RWPE2 (cell line): ENCODE results near the gene DEF6.

ENCODE experiments used
- ATAC-seq: fragments of 200-7000 bp; cut with Tn5 transposase; 3 replicates; pipeline ENCODE4 v1.9.1; 2021; ENCODE audit warnings: low read depth
- DNase-seq: peaks from one replicate; pipeline ENCODE4 v3.0.0-alpha.2; 2020; ENCODE audit warnings: low spot score
- H3K27ac ChIP-seq: fragments of 450-650 bp; 2 replicates; pipeline ENCODE4 v1.5.1; 2017; ENCODE audit warnings: mild to moderate bottlenecking; ENCODE audit not compliant: poor library complexity, severe bottlenecking
- H3K27me3 ChIP-seq: fragments of 250-450 bp; sonication (Bioruptor Pico); 2 replicates; pipeline ENCODE4 v1.5.1; 2021; ENCODE audit warnings: mild to moderate bottlenecking, moderate library complexity; ENCODE audit not compliant: insufficient read depth, poor library complexity, severe bottlenecking
- H3K36me3 ChIP-seq: fragments of 250-450 bp; sonication (Bioruptor Pico); 2 replicates; pipeline ENCODE4 v1.5.1; 2020; ENCODE audit warnings: low read depth, mild to moderate bottlenecking, moderate library complexity
- H3K4me1 ChIP-seq: fragments of 250-450 bp; sonication (Bioruptor Pico); 2 replicates; pipeline ENCODE4 v1.5.1; 2021; ENCODE audit warnings: mild to moderate bottlenecking, moderate library complexity; ENCODE audit not compliant: insufficient read depth, poor library complexity, severe bottlenecking
- H3K4me3 ChIP-seq: fragments of 250-450 bp; sonication (Bioruptor Pico); 2 replicates; pipeline ENCODE4 v1.5.1; 2021; ENCODE audit warnings: mild to moderate bottlenecking, moderate library complexity; ENCODE audit not compliant: severe bottlenecking
- H3K9me3 ChIP-seq: fragments of 250-450 bp; sonication (Bioruptor Pico); 2 replicates; pipeline ENCODE4 v1.5.1; 2021; ENCODE audit warnings: mild to moderate bottlenecking, moderate library complexity; ENCODE audit not compliant: severe bottlenecking
- CTCF ChIP-seq: fragments of 450-650 bp; IDR thresholded peaks from one replicate; pipeline ENCODE4 v1.5.1; 2017; ENCODE audit warnings: mild to moderate bottlenecking, moderate library complexity; ENCODE audit not compliant: poor library complexity, severe bottlenecking

The DEF6 gene

DNA sequence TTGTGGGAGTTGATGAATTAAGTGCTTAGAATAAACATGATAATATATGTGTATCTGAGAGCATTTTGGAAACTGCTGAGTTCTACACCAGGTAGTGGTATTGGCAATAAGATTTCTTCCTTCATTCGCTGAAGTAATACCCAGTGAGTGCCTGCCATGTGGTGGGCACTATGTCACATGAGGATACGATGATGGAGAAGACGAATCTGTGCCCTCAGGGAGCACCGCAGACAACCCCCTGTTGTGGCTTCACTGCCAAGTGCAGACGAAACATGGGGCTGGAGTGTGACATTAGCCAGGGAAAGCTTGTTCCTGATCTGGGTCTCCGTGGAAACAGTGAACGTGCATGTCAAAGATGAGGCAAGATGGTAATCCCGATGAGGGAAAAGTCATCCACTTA is 30.2 kb upstream of the DEF6 start:
- ATAC-seq (no peak), DNase-seq (no peak)
- no peak overlapping the region for H3K27ac ChIP-seq
- TF ChIP-seq CTCF: no peak
- H3K9me3 ChIP-seq: no peaks in the 10 kb centered on the region
- no peaks in the 10 kb centered on the region for H3K36me3 ChIP-seq
- H3K27me3 ChIP-seq: no peaks in the 10 kb centered on the region
- H3K4me1 ChIP-seq: peaks cover 3% of the 10 kb centered on the region
- H3K4me3 ChIP-seq: no peak overlapping the region

DNA sequence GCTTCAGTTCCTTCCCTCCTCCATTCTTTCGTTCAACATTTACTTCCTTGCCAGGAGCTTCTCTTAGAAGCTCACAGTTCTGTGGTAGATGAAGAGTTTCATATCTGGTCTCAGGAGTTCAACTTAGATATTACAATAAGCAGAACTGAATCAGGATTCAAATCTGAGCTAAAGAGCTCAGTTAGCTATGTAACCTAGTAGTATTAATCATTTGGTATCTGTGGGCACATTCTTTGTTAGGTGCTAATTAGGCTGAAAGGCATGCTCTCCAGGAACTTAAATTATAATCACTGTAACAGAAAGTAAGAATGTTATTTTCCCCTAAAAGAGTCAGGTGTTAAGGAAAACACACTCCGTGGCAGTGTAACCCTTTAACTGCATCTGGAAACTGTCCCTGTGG is 29.7 kb upstream of the DEF6 start:
- no peak for TF ChIP-seq CTCF
- no peak overlapping the region for H3K4me3 ChIP-seq
- H3K27ac ChIP-seq: no peak overlapping the region
- H3K9me3 ChIP-seq: no peaks in the 10 kb centered on the region
- ATAC-seq (no peak), DNase-seq (no peak)
- no peaks in the 10 kb centered on the region for H3K27me3 ChIP-seq
- no peaks in the 10 kb centered on the region for H3K4me1 ChIP-seq
- H3K36me3 ChIP-seq: no peaks in the 10 kb centered on the region

GRCh38 chr6:35272005-35272404 is 25.6 kb upstream of the DEF6 start:
- no peak for ATAC-seq
- no peak overlapping the region for H3K27ac ChIP-seq
- H3K27me3 ChIP-seq: no peaks in the 10 kb centered on the region
- no peaks in the 10 kb centered on the region for H3K4me1 ChIP-seq
- H3K9me3 ChIP-seq: no peaks in the 10 kb centered on the region
- H3K36me3 ChIP-seq: no peaks in the 10 kb centered on the region
- no peak for DNase-seq
- H3K4me3 ChIP-seq: no peak overlapping the region
- no peak for TF ChIP-seq CTCF

DNA sequence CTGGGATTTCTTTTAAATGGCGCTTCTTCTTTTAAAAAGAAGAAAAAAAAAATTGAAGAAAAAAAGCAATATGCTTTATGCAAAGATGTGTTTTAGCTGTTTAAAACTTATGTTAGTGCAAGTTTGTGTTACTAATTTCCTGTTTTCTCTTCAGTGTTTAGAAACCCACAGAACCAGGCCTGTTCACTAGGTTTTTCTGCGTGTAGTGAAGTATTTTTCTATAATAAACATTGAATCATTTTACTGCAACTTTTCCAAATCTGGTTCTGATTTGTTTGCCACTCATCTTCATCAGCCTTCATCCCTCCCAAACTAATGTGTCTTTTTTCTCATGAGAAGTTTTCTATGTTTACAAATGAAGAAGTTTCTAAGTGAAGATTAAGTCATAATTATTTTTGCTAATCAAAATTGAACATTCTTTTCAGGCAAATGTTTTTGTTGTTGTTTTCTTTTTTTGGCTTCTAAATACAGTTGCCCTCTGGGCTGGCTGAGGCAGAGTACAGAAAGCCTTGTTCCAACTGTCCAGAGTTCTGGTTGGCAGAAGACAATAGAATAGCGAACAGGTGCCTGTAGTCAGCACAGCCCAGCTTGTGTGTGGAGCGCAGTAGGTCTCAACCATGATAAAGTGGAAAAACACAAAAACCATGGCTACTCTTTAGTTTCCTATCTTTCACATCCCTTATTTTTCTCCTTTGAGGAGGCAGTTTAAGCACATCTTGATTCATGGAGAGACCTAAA is 23.6 kb upstream of the DEF6 start:
- DNase-seq: no peak
- no peak for ATAC-seq
- no peaks in the 10 kb centered on the region for H3K27me3 ChIP-seq
- H3K9me3 ChIP-seq: no peaks in the 10 kb centered on the region
- no peaks in the 10 kb centered on the region for H3K36me3 ChIP-seq
- no peaks in the 10 kb centered on the region for H3K4me1 ChIP-seq
- no peak overlapping the region for H3K27ac ChIP-seq
- no peak for TF ChIP-seq CTCF
- no peak overlapping the region for H3K4me3 ChIP-seq

DNA sequence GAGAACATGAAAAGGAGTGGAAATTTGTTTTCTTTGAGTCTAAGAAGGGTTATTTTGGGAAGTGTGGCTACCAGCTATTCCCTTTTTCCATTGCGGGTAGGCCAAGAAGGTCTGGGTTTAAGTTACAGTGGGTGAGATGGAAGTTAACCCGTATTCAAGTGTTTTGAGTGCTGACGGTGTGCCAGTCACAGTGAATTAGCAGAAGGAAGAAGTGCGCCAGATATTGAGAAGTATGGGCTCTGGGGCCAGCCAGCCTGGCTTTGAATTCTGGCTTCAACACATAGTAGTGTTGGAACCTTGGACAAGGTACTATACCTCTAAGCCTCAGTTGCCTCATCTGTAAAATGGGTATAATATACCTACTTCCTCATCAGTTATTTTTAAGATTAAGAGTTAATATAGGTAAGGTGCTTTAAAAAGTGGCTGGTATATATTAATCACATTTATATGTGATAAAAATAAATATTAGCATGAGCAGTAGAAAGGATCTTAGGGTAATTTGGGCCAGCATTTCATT is 21.8 kb upstream of the DEF6 start:
- no peaks in the 10 kb centered on the region for H3K9me3 ChIP-seq
- H3K36me3 ChIP-seq: no peaks in the 10 kb centered on the region
- H3K27ac ChIP-seq: no peak overlapping the region
- no peak for ATAC-seq
- no peak overlapping the region for H3K4me3 ChIP-seq
- H3K27me3 ChIP-seq: no peaks in the 10 kb centered on the region
- DNase-seq: no peak
- H3K4me1 ChIP-seq: no peaks in the 10 kb centered on the region
- no peak for TF ChIP-seq CTCF
